IMR-90 (cell line): Measurements from ENCODE around the gene FRMD4B. TPM values are rescaled to one million over a fixed set of nuclear protein-coding genes. Genes with fewer than 3 reads are reported as not detected.

Experiments
- ATAC-seq: fragments of 200-7000 bp; cut with Tn5 transposase; 2 replicates; pipeline ENCODE4 v1.9.1; 2020; ENCODE audit warnings: low read depth, mild to moderate bottlenecking, moderate library complexity
- BruUV-seq: library from RNA; stranded (reverse); fragments of 400-500 nt; replicated peaks from 2 replicates; lab custom pipeline; 2021; lab: Mats Ljungman, UMichigan
- CTCF ChIA-PET: fragments of 300-600 bp; formaldehyde crosslinking; extraction: SDS; loops from one replicate; lab custom pipeline; 2021; ENCODE audit warnings: antibody characterized with exemption; lab: Yijun Ruan, JAX
- POLR2A ChIA-PET: fragments of 300-600 bp; sonication (Branson Sonifier 250); formaldehyde crosslinking; loops from one replicate; lab custom pipeline; 2022; ENCODE audit warnings: antibody characterized with exemption; ENCODE audit not compliant: unreplicated experiment; lab: Charles Lee
- DNase-seq: peaks from one replicate; pipeline ENCODE4 v3.0.0; 2013
- H2AFZ ChIP-seq: replicated peaks from 2 replicates; pipeline ENCODE3; 2013; ENCODE audit warnings: low read length, mild to moderate bottlenecking; ENCODE audit not compliant: poor library complexity
- H2AK5ac ChIP-seq: 2 replicates; pipeline ENCODE4 v1.6.1; 2013; ENCODE audit warnings: low read depth, low read length, inconsistent platforms
- H2AK9ac ChIP-seq: replicated peaks from 2 replicates; pipeline ENCODE3; 2013; ENCODE audit warnings: mild to moderate bottlenecking, low read depth, low read length, moderate library complexity; ENCODE audit not compliant: poor library complexity
- H2BK120ac ChIP-seq: 2 replicates; pipeline ENCODE4 v1.6.1; 2013; ENCODE audit warnings: low read depth, low read length, inconsistent platforms
- H2BK15ac ChIP-seq: 3 replicates; pipeline ENCODE4 v1.6.1; 2013; ENCODE audit warnings: low read depth, low read length, inconsistent platforms
- H2BK20ac ChIP-seq: 2 replicates; pipeline ENCODE4 v1.6.1; 2013; ENCODE audit warnings: low read depth, mild to moderate bottlenecking, inconsistent platforms, low read length, moderate library complexity
- H2BK5ac ChIP-seq: 2 replicates; pipeline ENCODE4 v1.6.1; 2013; ENCODE audit warnings: mild to moderate bottlenecking, low read depth, low read length, inconsistent platforms; ENCODE audit not compliant: poor library complexity, severe bottlenecking
- H3K14ac ChIP-seq: replicated peaks from 2 replicates; pipeline ENCODE4 v1.6.1; 2013; ENCODE audit warnings: low read depth, low read length, inconsistent platforms
- H3K18ac ChIP-seq: 2 replicates; pipeline ENCODE4 v1.6.1; 2013; ENCODE audit warnings: low read depth, low read length, control low read depth
- H3K23ac ChIP-seq: 2 replicates; pipeline ENCODE4 v1.6.1; 2013; ENCODE audit warnings: low read depth, low read length, inconsistent platforms
- H3K27ac ChIP-seq: 2 replicates; pipeline ENCODE4 v1.5.1; 2013; ENCODE audit warnings: mild to moderate bottlenecking, control low read depth, low read length; ENCODE audit not compliant: insufficient read depth
- H3K27me3 ChIP-seq: 2 replicates; pipeline ENCODE4 v1.6.1; 2013; ENCODE audit warnings: low read length; ENCODE audit not compliant: control insufficient read depth, insufficient read depth
- H3K36me3 ChIP-seq: 2 replicates; pipeline ENCODE4 v1.6.1; 2013; ENCODE audit warnings: low read length, mixed read lengths; ENCODE audit not compliant: control insufficient read depth, insufficient read depth
- H3K4ac ChIP-seq: 2 replicates; pipeline ENCODE4 v1.6.1; 2013; ENCODE audit warnings: low read depth, low read length, inconsistent platforms
- H3K4me1 ChIP-seq: 2 replicates; pipeline ENCODE4 v1.6.1; 2013; ENCODE audit warnings: low read length, mixed read lengths; ENCODE audit not compliant: control insufficient read depth, insufficient read depth
- H3K4me2 ChIP-seq: 2 replicates; pipeline ENCODE4 v1.6.1; 2013; ENCODE audit warnings: low read depth, mild to moderate bottlenecking, control low read depth, low read length, moderate library complexity
- H3K4me3 ChIP-seq: 2 replicates; pipeline ENCODE4 v1.5.1; 2013; ENCODE audit warnings: low read depth, mild to moderate bottlenecking, control low read depth, low read length, moderate library complexity; ENCODE audit not compliant: insufficient read depth
- H3K56ac ChIP-seq: 2 replicates; pipeline ENCODE4 v1.6.1; 2013; ENCODE audit warnings: low read length, inconsistent platforms; ENCODE audit not compliant: insufficient read depth; ENCODE audit errors: extremely low read depth
- H3K79me1 ChIP-seq, 2 experiments: 2 replicates each; pipeline ENCODE4 v1.6.1; 2013; ENCODE audit warnings: low read length in 2 of 2, inconsistent platforms in 1 of 2, low read depth in 1 of 2
- H3K9ac ChIP-seq: 2 replicates; pipeline ENCODE4 v1.6.1; 2013; ENCODE audit warnings: low read depth, low read length, control low read depth
- H3K9me1 ChIP-seq: 2 replicates; pipeline ENCODE4 v1.6.1; 2013; ENCODE audit warnings: low read length, inconsistent platforms; ENCODE audit not compliant: insufficient read depth
- H3K9me3 ChIP-seq: 2 replicates; pipeline ENCODE4 v1.6.1; 2013; ENCODE audit warnings: low read length; ENCODE audit not compliant: control insufficient read depth, insufficient read depth
- H4K20me1 ChIP-seq: 2 replicates; pipeline ENCODE4 v1.6.1; 2013; ENCODE audit warnings: low read length, inconsistent platforms; ENCODE audit not compliant: insufficient read depth
- H4K5ac ChIP-seq: 2 replicates; pipeline ENCODE4 v1.6.1; 2013; ENCODE audit warnings: mild to moderate bottlenecking, low read depth, low read length, control low read depth
- H4K8ac ChIP-seq, 2 experiments: 2 replicates each; pipeline ENCODE4 v1.6.1; 2013; ENCODE audit warnings: low read depth in 2 of 2, low read length in 2 of 2, control low read depth in 1 of 2, inconsistent platforms in 1 of 2
- H4K91ac ChIP-seq: 2 replicates; pipeline ENCODE4 v1.6.1; 2013; ENCODE audit warnings: low read depth, low read length, inconsistent platforms; ENCODE audit not compliant: insufficient read depth
- BHLHE40 ChIP-seq: fragments of 150-350 bp; IDR thresholded peaks from 2 replicates; pipeline ENCODE4 v1.6.1; 2016; ENCODE audit warnings: mild to moderate bottlenecking, low read depth, low read length
- CEBPB ChIP-seq: IDR thresholded peaks from 2 replicates; pipeline ENCODE4 v1.6.1; 2012; ENCODE audit warnings: low read depth, low read length, improper control_type of control experiment
- CHD1 ChIP-seq: IDR thresholded peaks from 2 replicates; pipeline ENCODE4 v1.6.1; 2012; ENCODE audit warnings: low read depth, low read length, improper control_type of control experiment
- CTCF ChIP-seq: conservative IDR thresholded peaks from 2 replicates; pipeline ENCODE4 v1.5.1; 2012; ENCODE audit warnings: mild to moderate bottlenecking, low read depth, low read length, improper control_type of control experiment
- ELK1 ChIP-seq: fragments of 150-350 bp; IDR thresholded peaks from 2 replicates; pipeline ENCODE4 v1.6.1; 2016; ENCODE audit warnings: low read depth, mild to moderate bottlenecking, low read length, moderate library complexity, borderline replicate concordance
- FOS ChIP-seq: fragments of 150-350 bp; IDR thresholded peaks from 2 replicates; pipeline ENCODE4 v1.6.1; 2016; ENCODE audit warnings: low read depth, low read length
- MAFK ChIP-seq: IDR thresholded peaks from 2 replicates; pipeline ENCODE4 v1.6.1; 2012; ENCODE audit warnings: low read depth, low read length, improper control_type of control experiment
- MAZ ChIP-seq: IDR thresholded peaks from 2 replicates; pipeline ENCODE4 v1.6.1; 2012; ENCODE audit warnings: low read depth, mild to moderate bottlenecking, low read length, improper control_type of control experiment, moderate library complexity, borderline replicate concordance
- MXI1 ChIP-seq: IDR thresholded peaks from 2 replicates; pipeline ENCODE4 v1.6.1; 2012; ENCODE audit warnings: low read depth, mild to moderate bottlenecking, low read length, moderate library complexity, borderline replicate concordance
- NFE2L2 ChIP-seq: fragments of 150-350 bp; IDR thresholded peaks from 2 replicates; pipeline ENCODE4 v1.6.1; 2016; ENCODE audit warnings: low read depth, mild to moderate bottlenecking, low read length
- POLR2A ChIP-seq: IDR thresholded peaks from 2 replicates; pipeline ENCODE4 v1.6.1; 2012; ENCODE audit warnings: mild to moderate bottlenecking, low read depth, low read length
- RAD21 ChIP-seq: IDR thresholded peaks from 2 replicates; pipeline ENCODE4 v1.6.1; 2012; ENCODE audit warnings: low read length, improper control_type of control experiment
- RCOR1 ChIP-seq: IDR thresholded peaks from 2 replicates; pipeline ENCODE4 v1.6.1; 2012; ENCODE audit warnings: mild to moderate bottlenecking, low read length, improper control_type of control experiment; ENCODE audit not compliant: insufficient replicate concordance
- RFX5 ChIP-seq: IDR thresholded peaks from 2 replicates; pipeline ENCODE4 v1.8.0; 2012; ENCODE audit warnings: low read depth, mild to moderate bottlenecking, low read length, moderate library complexity
- SMC3 ChIP-seq: fragments of 150-350 bp; IDR thresholded peaks from 2 replicates; pipeline ENCODE4 v1.6.1; 2016; ENCODE audit warnings: low read depth, mild to moderate bottlenecking, antibody characterized with exemption, low read length, moderate library complexity
- USF2 ChIP-seq: fragments of 150-350 bp; IDR thresholded peaks from 2 replicates; pipeline ENCODE4 v1.6.1; 2017; ENCODE audit warnings: mild to moderate bottlenecking, antibody characterized with exemption, low read length, low read depth
- WGBS, 2 experiments: methylation state at CpG; one replicate each; pipeline versions ENCODE4 v1.1.5 to v1.1.7; 2013; ENCODE audit warnings: missing lambda C conversion rate in 2 of 2; ENCODE audit not compliant: insufficient read length in 1 of 2; ENCODE audit errors: extremely low coverage in 2 of 2; 5-methylcytosine and 5-hydroxymethylcytosine counted together
- dilution Hi-C: fragments of 300-500 bp; cut with HindIII; formaldehyde crosslinking; loops from one replicate; pipeline ENCODE4 v1.14.3; 2018; ENCODE audit warnings: low sequenced_read_pairs; ENCODE audit not compliant: unreplicated experiment
- in situ Hi-C: fragments of 300-500 bp; cut with MboI; formaldehyde crosslinking; loops from 3 replicates; pipeline ENCODE4 v1.14.3; 2019; ENCODE audit warnings: low sequenced_read_pairs, inconsistent platforms, mixed read lengths
- intact Hi-C: fragments of 100-400 bp; cut with micrococcal nuclease; formaldehyde crosslinking; loops from 2 replicates; pipeline ENCODE4 v1.10.0; 2022
- polyA plus RNA-seq, 3 experiments: library from polyadenylated mRNA; depleted of rRNA; stranded (reverse); fragments of >200 nt; gene quantifications; 2 replicates each; pipeline ENCODE4 v1.2.3, GENCODE V29; 2012; ENCODE audit warnings: low replicate concordance in 1 of 3
- total RNA-seq: library from RNA; depleted of rRNA; stranded (reverse); fragments of >200 nt; gene quantifications from 2 replicates; pipeline ENCODE4 v1.2.3, GENCODE V29; 2012

Gene FRMD4B
- total and polyA plus RNA-seq, 2 of the 4 experiments (the other 2 are of a cell fraction) = 0.14 to 0.36 TPM

GRCh38 chr3:69329892-69330291, 56.0 kb downstream of the FRMD4B start:
- Histone ChIP-seq H4K91ac (no peak overlapping the region), H3K79me1 (no peaks in the 10 kb centered on the region), H3K9me1 (no peaks in the 10 kb centered on the region), H3K56ac (no peak overlapping the region), H2BK120ac (no peak overlapping the region), H3K9ac (no peak overlapping the region), H3K4ac (no peak overlapping the region), H3K9me3 (no peaks in the 10 kb centered on the region), H3K4me3 (no peak overlapping the region), H2BK5ac (no peak overlapping the region), H4K5ac (no peak overlapping the region), H3K23ac (no peak overlapping the region), H3K36me3 (no peaks in the 10 kb centered on the region), H2BK20ac (no peak overlapping the region), H4K20me1 (no peaks in the 10 kb centered on the region), H3K4me1 (no peaks in the 10 kb centered on the region), H3K18ac (no peak overlapping the region), H2AK9ac (no peak overlapping the region), H3K4me2 (no peak overlapping the region), H2AK5ac (no peak overlapping the region), H4K8ac (no peak overlapping the region), H2AFZ (no peak overlapping the region), H3K27me3 (no peaks in the 10 kb centered on the region), H3K27ac (no peak overlapping the region), H2BK15ac (no peak overlapping the region), H3K14ac (no peak overlapping the region)
- ChIA-PET CTCF (no interaction called here), POLR2A (no interaction called here)
- no peak; the same call in 1 of the 2 replicates for ATAC-seq
- WGBS, 2 experiments = no CpG with 5 or more reads among the region's 1 CpG
- TF ChIP-seq MAFK = no peak
- TF ChIP-seq NFE2L2 = no peak
- TF ChIP-seq SMC3 = no peak
- TF ChIP-seq RFX5 = no peak
- no peak for TF ChIP-seq USF2
- TF ChIP-seq ELK1 = no peak
- TF ChIP-seq POLR2A = no peak
- no peak for TF ChIP-seq CHD1
- TF ChIP-seq RAD21 = no peak
- TF ChIP-seq BHLHE40 = no peak
- no peak for TF ChIP-seq RCOR1
- TF ChIP-seq CEBPB = no peak
- TF ChIP-seq MAZ = no peak
- TF ChIP-seq CTCF = no peak
- TF ChIP-seq FOS = no peak
- no peak for TF ChIP-seq MXI1
- dilution Hi-C loops = no loop called here
- intact Hi-C loops = no loop called here
- in situ Hi-C loops = no loop called here
- DNase-seq = peak; percentile 4
- no TSS peak for BruUV-seq
